SU-DHL-6 (cell line): ENCODE data around the gene TLR9.

Experiments
- H2AFZ ChIP-seq: fragments of 200-600 bp; sonication (generic); 2 replicates; pipeline ENCODE4 v1.6.1; 2014; ENCODE audit warnings: low read depth, mild to moderate bottlenecking, moderate library complexity, mixed read lengths, antibody characterized with exemption, low read length; ENCODE audit not compliant: severe bottlenecking
- H3F3A ChIP-seq: fragments of 200-600 bp; shearing (Covaris generic); 2 replicates; pipeline ENCODE4 v1.6.0; 2016; ENCODE audit warnings: antibody characterized with exemption, mild to moderate bottlenecking; ENCODE audit not compliant: insufficient read depth
- H3K27ac ChIP-seq: fragments of 200-600 bp; sonication (generic); 2 replicates; pipeline ENCODE4 v1.5.1; 2016; ENCODE audit warnings: low read depth, mild to moderate bottlenecking, low read length, moderate library complexity, mixed read lengths
- H3K27me3 ChIP-seq: fragments of 200-600 bp; sonication (generic), shearing (Covaris generic); 2 replicates; pipeline ENCODE4 v1.6.0; 2014; ENCODE audit warnings: mild to moderate bottlenecking, low read length
- H3K36me3 ChIP-seq: fragments of 200-600 bp; sonication (generic); 2 replicates; pipeline ENCODE4 v1.6.1; 2014; ENCODE audit warnings: mild to moderate bottlenecking, low read length, mixed read lengths
- H3K4me2 ChIP-seq: fragments of 300-600, 200-600 bp; shearing (Covaris generic), sonication (generic); 2 replicates; pipeline ENCODE4 v1.6.0; 2014; ENCODE audit warnings: low read length, low read depth, mild to moderate bottlenecking; ENCODE audit not compliant: poor library complexity, severe bottlenecking
- H3K4me3 ChIP-seq: fragments of 200-600 bp; sonication (generic); 2 replicates; pipeline ENCODE4 v1.5.1; 2014; ENCODE audit warnings: antibody characterized with exemption, low read length, mild to moderate bottlenecking, mixed read lengths; ENCODE audit not compliant: insufficient read depth, poor library complexity, severe bottlenecking
- H3K79me2 ChIP-seq: fragments of 200-600 bp; sonication (generic); 2 replicates; pipeline ENCODE4 v1.6.1; 2014; ENCODE audit warnings: mild to moderate bottlenecking, low read length, moderate library complexity; ENCODE audit not compliant: insufficient read depth
- H3K9ac ChIP-seq: fragments of 200-600 bp; sonication (generic); 2 replicates; pipeline ENCODE4 v1.7.0; 2014; ENCODE audit warnings: mild to moderate bottlenecking, low read length
- H3K9me2 ChIP-seq: fragments of 200-600 bp; sonication (generic); replicated peaks from 2 replicates; pipeline ENCODE4 v1.6.1; 2014; ENCODE audit warnings: low read length; ENCODE audit not compliant: insufficient read depth
- H3K9me3 ChIP-seq: fragments of 200-600 bp; sonication (generic); 2 replicates; pipeline ENCODE4 v1.6.1; 2014; ENCODE audit warnings: low read length, mixed read lengths; ENCODE audit not compliant: insufficient read depth
- H4K20me1 ChIP-seq: fragments of 200-600 bp; sonication (generic); 2 replicates; pipeline ENCODE4 v1.6.1; 2014; ENCODE audit warnings: low read depth, mild to moderate bottlenecking, antibody characterized with exemption, low read length, moderate library complexity, mixed read lengths
- EZH2phosphoT487 ChIP-seq: fragments of 200-600 bp; sonication (generic), shearing (Covaris generic); conservative IDR thresholded peaks from 2 replicates; pipeline ENCODE4 v1.6.1; 2018; ENCODE audit warnings: mild to moderate bottlenecking, antibody characterized with exemption, low read length, moderate library complexity, mixed read lengths
- TF ChIP-seq, protein P1 (sequence below): fragments of 200-600 bp; sonication (generic); IDR thresholded peaks from one replicate; pipeline ENCODE4 v1.5.1; 2017; ENCODE audit warnings: antibody characterized with exemption, mild to moderate bottlenecking, low read length, moderate library complexity; ENCODE audit not compliant: insufficient read depth, poor library complexity, severe bottlenecking

The TLR9 gene

GRCh38 chr3:52218454-52218853 is 7.0 kb downstream of the TLR9 start:
- no peaks in the 10 kb centered on the region for H3K27me3 ChIP-seq
- no peaks in the 10 kb centered on the region for H3F3A ChIP-seq
- no peaks in the 10 kb centered on the region for H3K9me3 ChIP-seq
- no peak overlapping the region for H3K4me3 ChIP-seq
- H3K27ac ChIP-seq, result no peak overlapping the region
- no peak for TF ChIP-seq EZH2phosphoT487
- TF ChIP-seq, protein P1, sequence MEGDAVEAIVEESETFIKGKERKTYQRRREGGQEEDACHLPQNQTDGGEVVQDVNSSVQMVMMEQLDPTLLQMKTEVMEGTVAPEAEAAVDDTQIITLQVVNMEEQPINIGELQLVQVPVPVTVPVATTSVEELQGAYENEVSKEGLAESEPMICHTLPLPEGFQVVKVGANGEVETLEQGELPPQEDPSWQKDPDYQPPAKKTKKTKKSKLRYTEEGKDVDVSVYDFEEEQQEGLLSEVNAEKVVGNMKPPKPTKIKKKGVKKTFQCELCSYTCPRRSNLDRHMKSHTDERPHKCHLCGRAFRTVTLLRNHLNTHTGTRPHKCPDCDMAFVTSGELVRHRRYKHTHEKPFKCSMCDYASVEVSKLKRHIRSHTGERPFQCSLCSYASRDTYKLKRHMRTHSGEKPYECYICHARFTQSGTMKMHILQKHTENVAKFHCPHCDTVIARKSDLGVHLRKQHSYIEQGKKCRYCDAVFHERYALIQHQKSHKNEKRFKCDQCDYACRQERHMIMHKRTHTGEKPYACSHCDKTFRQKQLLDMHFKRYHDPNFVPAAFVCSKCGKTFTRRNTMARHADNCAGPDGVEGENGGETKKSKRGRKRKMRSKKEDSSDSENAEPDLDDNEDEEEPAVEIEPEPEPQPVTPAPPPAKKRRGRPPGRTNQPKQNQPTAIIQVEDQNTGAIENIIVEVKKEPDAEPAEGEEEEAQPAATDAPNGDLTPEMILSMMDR, result no peak
- no peak overlapping the region for H3K9ac ChIP-seq
- peaks cover 5% of the 10 kb centered on the region; the same call in 1 of the 2 replicates for H3K36me3 ChIP-seq
- H3K4me2 ChIP-seq, result no peak overlapping the region
- no peaks in the 10 kb centered on the region for H3K9me2 ChIP-seq
- H4K20me1 ChIP-seq, result no peaks in the 10 kb centered on the region
- H3K79me2 ChIP-seq, result peaks cover 13% of the 10 kb centered on the region; the same call in 1 of the 2 replicates
- no peak overlapping the region for H2AFZ ChIP-seq

DNA sequence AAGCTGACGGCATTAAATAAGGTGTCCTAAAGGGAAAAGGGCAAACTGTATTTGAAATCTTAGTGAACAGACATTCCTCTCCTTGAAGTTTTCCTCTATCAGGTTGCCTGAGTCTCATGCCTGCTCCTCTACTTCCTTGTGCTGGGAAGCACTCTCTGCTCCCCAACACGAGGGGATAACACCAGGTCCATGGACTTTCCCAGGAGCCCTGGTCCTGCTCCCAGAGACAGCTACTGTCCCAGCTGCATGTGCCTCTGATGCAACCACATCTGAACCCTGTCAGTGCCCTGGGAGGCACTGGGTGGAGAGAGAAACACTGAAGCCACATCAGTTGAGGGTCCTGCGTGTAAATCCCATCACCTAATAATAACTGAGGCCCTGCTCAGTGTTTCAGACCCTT is 7.4 kb downstream of the TLR9 start:
- Histone ChIP-seq H4K20me1 (no peaks in the 10 kb centered on the region), H3K9ac (no peak overlapping the region), H3K4me3 (no peak overlapping the region), H3K36me3 (peaks cover 5% of the 10 kb centered on the region; the same call in 1 of the 2 replicates), H3K79me2 (peaks cover 9% of the 10 kb centered on the region; the same call in 1 of the 2 replicates), H3F3A (no peaks in the 10 kb centered on the region), H2AFZ (no peak overlapping the region), H3K9me3 (no peaks in the 10 kb centered on the region), H3K27me3 (no peaks in the 10 kb centered on the region), H3K9me2 (no peaks in the 10 kb centered on the region), H3K4me2 (no peak overlapping the region), H3K27ac (no peak overlapping the region)
- no peak for TF ChIP-seq EZH2phosphoT487
- TF ChIP-seq, protein P1, result no peak

DNA sequence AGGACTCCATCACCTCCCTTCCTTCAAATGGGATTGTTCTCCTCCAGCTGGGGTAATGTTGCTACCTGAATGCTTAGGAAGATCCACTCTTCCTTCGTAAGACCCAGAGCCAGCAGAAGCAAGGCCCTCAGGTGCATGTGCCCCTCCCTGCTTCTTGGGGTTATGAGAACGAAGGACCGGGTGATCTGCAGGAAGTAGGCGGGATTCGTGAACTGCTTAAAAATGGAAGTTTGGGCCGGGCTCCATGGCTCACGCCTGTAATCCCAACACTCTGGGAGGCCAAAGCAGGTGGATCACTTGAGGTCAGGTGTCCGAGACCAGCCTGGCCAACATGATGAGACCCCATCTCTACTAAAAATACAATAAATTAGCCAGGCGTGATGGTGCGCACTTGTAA is 8.0 kb downstream of the TLR9 start:
- Histone ChIP-seq H2AFZ (no peak overlapping the region), H3K9me3 (no peaks in the 10 kb centered on the region), H3K4me3 (no peak overlapping the region), H3K36me3 (peaks cover 5% of the 10 kb centered on the region; the same call in 1 of the 2 replicates), H3K9ac (no peak overlapping the region), H3K4me2 (no peak overlapping the region), H3K27ac (no peak overlapping the region), H3K27me3 (no peaks in the 10 kb centered on the region), H3K9me2 (no peaks in the 10 kb centered on the region), H3F3A (no peaks in the 10 kb centered on the region), H3K79me2 (0 out of 2 replicates have a peak, but pooled peaks cover 6% of the 10 kb centered on the region), H4K20me1 (no peaks in the 10 kb centered on the region)
- TF ChIP-seq, protein P1, result no peak
- no peak for TF ChIP-seq EZH2phosphoT487
